HG02973 (cell line): ENCODE measurements around the gene CPO.

Experiments used
- ATAC-seq: cut with Tn5 transposase; IDR thresholded peaks from one replicate; pipeline ENCODE4 v1.9.1; 2021; ENCODE audit warnings: moderate library complexity; ENCODE audit not compliant: unreplicated experiment

The CPO gene

DNA sequence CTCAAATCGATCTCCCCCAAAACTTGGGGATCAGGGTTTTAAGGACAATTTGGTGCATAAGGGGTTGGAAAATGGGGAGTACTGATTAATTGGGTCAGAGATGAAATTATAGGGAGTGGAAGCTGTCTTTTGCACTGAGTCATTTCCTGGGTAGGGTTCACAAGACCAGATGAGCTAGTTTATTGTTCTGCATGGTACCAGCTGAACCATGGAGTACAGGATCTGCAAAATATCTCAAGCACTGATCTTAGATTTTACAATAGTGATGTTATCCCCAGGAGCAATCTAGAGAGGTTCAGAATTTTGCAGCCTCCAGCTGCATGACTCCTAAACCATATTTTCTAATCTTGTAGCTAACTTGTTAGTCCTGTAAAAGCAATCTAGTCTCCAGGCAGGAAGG, 73.1 kb downstream of the CPO start:
- no peak for ATAC-seq

DNA sequence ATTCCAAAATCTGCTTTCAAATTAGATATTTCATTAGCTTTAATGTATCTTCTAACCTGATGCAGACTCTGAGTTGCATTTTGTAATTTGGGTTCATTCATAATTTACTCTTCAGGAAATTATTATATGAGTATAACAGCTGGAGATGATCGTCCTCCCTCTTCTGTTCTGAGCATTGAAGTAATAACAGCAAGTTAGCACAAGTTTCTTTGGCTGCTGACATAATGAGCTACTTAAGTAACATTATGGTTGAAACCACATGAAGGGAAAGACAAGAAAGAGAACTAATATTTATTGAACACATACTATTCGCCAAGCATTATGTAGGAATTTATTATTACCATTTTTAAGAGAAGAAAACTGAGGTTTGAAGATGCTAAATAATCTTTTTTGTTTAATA, 75.1 kb downstream of the CPO start:
- ATAC-seq = no peak

DNA sequence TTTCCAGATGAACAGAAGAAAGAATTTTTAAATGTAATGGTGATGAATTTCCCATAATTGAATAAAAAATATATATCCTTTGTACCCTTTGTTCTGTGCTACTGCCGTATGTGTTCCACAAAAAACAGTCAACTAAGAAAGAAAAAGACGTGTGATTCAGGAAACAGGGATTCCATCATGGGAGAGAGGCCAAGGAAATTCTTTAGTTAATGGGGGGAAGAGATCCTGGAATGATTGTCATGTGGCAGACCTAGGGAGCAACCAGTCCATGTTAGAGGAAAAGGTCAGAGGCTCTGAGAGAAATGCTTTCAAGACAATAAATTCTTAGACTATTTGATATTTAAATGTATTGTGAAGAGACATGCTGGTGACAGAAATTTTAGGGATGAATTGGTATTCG, 76.6 kb downstream of the CPO start:
- no peak for ATAC-seq
